ENCODE data around the gene FAM76A.
"Not testable (repeated sequence)": the region's sequence is repeated elsewhere in the genome, so short reads cannot be mapped to it uniquely, and the experiment has no call there.

Gene FAM76A

DNA sequence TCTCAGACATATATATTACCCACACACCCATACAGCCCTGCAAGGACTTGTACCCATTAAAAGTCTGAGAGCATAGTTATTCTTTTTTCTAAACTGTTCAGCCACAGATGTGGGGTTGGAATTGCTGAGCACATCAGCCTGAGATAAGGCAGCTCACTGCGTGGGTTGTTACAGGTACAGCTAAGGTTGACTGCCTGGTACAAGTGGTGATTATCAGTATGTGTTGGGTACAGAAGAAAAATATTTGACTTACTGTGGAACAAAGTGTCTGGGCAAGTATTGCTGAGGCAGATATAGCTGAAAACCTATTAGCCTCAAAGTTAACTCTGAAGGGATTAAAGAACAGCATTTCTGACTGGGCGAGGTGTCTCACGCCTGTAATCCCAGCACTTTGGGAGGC lies 52.3 kb downstream of the FAM76A start:
- no peak for DNase-seq (ENCODE audit: low read depth in 2 of 2)

DNA sequence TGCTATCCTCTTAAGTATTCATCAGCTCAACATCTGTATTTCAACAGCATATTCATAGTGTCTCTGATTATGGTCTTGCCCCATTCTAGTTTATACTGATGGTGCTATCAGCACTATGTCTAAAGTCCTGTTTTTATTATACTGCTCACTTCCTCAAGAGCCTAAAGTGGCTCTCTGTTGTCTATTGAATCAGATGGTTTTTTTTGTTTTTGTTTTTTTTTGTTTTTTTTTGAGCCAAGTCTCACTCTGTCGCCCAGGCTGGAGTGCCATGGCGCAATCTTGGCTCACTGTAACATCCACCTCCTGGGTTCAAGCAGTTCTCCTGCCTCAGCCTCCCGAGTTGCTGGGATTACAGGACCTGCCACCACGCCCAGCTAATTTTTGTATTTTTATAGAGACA lies 53.4 kb downstream of the FAM76A start:
- DNase-seq (ENCODE audit: low read depth in 2 of 2) = no peak

DNA sequence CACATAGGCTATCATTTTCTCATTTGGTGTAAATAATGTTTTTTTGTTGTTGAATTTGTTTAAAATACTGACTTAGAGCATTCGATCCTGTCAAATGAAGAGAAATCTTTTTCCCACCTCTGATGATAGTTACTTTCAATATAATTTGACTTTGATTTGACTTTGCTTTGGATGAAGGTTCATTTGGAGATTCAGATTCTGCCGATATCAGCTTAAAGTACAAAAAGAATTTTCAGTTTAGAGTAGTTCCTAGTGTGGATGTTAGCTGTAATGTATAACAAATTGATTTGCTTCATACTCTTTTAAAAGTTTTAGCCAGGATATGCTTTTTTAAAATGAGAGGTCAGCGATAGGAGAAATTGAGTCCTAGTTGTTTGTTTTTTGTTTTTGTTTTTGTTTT lies 57.2 kb downstream of the FAM76A start:
- DNase-seq (ENCODE audit: low read depth in 2 of 2) = no peak

GRCh38 chr1:27784700-27785099 lies 58.9 kb downstream of the FAM76A start:
- no peak for DNase-seq (ENCODE audit: low read depth in 2 of 2)

DNA sequence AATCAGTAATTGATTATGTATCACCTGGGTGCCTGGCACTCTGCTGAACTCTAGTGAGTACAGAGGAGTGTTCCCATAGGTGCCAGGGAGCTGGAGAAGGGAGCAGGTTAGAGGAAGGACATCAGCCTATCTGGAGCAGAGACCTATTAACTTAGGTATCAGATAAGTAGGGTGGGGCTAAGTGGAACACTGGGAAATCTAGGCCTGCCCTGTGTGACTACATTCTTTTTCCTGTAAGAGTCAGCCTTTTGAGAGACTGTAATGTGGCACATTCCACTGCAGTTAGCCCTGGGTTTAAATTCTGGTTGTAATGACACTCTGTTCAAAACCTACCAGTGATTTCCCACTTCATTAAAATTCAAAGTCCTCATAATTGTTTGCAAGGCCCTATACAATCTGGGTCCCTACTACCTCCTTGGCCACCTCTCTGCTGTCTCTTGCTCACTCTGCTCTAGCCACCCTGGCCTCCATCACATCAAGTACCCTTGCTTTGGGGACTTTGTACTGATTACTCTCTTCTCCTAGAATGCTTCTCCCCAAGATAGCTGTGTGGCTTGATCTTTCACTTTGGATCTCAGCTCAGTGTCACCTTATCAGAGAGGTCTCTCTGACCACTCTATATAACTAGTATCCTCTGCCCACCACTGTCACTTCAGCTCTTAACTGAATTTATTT lies 60.2 kb downstream of the FAM76A start:
- DNase-seq (ENCODE audit: low read depth in 2 of 2) = no peak

- DNase-seq (ENCODE audit: low read depth in 2 of 2) = no peak
Observed at GRCh38 chr1:27787895-27788294, 62.1 kb downstream of the FAM76A start.

- no peak for DNase-seq (ENCODE audit: low read depth in 2 of 2)
Observed at GRCh38 chr1:27789540-27790041, 63.8 kb downstream of the FAM76A start.

GRCh38 chr1:27790270-27790669 lies 64.5 kb downstream of the FAM76A start:
- not testable (repeated sequence) for DNase-seq (ENCODE audit: low read depth in 2 of 2)

- no peak for DNase-seq (ENCODE audit: low read depth in 2 of 2)
Observed at GRCh38 chr1:27795601-27796000, 69.8 kb downstream of the FAM76A start.

GRCh38 chr1:27804791-27805190 lies 79.0 kb downstream of the FAM76A start:
- DNase-seq (ENCODE audit: low read depth in 2 of 2) = no peak

GRCh38 chr1:27806758-27807157 lies 81.0 kb downstream of the FAM76A start:
- no peak for DNase-seq (ENCODE audit: low read depth in 2 of 2)

GRCh38 chr1:27807385-27807784 lies 81.6 kb downstream of the FAM76A start:
- DNase-seq (ENCODE audit: low read depth in 2 of 2) = no peak

DNA sequence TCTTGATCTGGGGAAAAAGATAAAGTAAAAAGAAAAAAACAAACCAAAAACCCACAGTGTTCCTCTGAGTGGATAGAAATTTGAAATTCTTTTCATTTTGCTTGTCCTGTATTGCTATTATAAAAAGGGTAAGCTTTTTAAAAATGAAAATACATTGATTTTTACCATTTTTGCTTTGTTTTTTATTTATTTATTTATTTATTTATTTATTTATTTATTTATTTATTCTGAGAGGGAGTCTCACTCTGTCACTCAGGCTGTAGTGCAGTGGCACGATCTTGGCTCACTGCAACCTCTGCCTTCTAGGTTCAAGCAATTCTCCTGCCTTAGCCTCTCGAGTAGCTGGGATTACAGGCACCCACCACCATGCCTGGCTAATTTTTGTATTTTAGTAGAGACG lies 82.4 kb downstream of the FAM76A start:
- not testable (repeated sequence) for DNase-seq (ENCODE audit: low read depth in 2 of 2)

DNA sequence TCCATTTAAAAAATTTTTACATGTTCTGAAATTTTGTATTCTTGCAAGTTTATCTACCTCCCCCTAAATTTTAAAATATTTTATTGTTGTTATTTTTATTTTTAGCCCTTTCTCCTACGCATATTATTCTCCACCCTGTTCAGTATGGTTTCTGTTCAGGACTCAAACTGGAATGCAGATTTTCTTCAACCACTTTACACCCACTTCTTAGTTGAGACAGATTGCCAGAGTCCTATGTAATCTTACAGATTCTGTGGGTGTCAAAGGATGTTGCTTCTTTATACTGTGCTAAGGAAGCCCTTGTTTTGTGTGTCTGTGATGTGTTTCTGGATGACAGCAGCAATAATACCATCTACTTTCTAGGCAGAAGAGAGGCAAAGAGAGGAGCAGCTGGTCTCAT lies 84.1 kb downstream of the FAM76A start:
- DNase-seq (ENCODE audit: low read depth in 2 of 2) = no peak

- no peak for DNase-seq (ENCODE audit: low read depth in 2 of 2)
Observed at GRCh38 chr1:27811741-27812500, 86.2 kb downstream of the FAM76A start.

Data from fibroblast of skin of left quadriceps (primary cell).